ENCODE results near the gene FAM180A.

GRCh38 chr7:135690566-135690965 is 58.0 kb downstream of the FAM180A start:
- no peak for TF ChIP-seq CTCF (IDR thresholded peaks at IDR 0.05; ENCODE audit: poor library complexity, severe bottlenecking)
- TF ChIP-seq EZH2 (IDR thresholded peaks at IDR 0.05; ENCODE audit: borderline replicate concordance, insufficient read depth, low read length, poor library complexity, severe bottlenecking), result no peak
